Stimulated activated CD4-positive, alpha-beta T cell treated with anti-CD3 and anti-CD28 coated beads, TNF-alpha, amount 100 ng/mL, for 1 hour (primary cell): Measurements from ENCODE around the gene TFRC.
"Not testable (repeated sequence)": the region's sequence is repeated elsewhere in the genome, so short reads cannot be mapped to it uniquely, and the experiment has no call there.

Experiments
- DNase-seq, 3 donors: peaks; one replicate each; pipeline ENCODE4 v3.0.0-alpha.2; 2020; ENCODE audit warnings: low read depth in 3 of 3, low spot score in 1 of 3

TFRC gene

GRCh38 chr3:196082619-196082971 lies 705 bp upstream of the TFRC start:
- DNase-seq = no peak

GRCh38 chr3:196081002-196081833 lies 672 bp downstream of the TFRC start:
- peak in 1 of 3 donors; percentile 42 for DNase-seq

GRCh38 chr3:196080101-196080846 lies 1.6 kb downstream of the TFRC start:
- not testable (repeated sequence) for DNase-seq

GRCh38 chr3:196079682-196080081 lies 2.2 kb downstream of the TFRC start:
- no peak for DNase-seq

- DNase-seq = no peak
These were observed 6.9 kb downstream of the TFRC start for GRCh38 chr3:196075013-196075412.

GRCh38 chr3:196073255-196073753 lies 8.6 kb downstream of the TFRC start:
- DNase-seq = peak; percentile 36 to 49 (median 43)

- DNase-seq = no peak
These were observed 9.6 kb downstream of the TFRC start for GRCh38 chr3:196072313-196072712.

- DNase-seq = not testable (repeated sequence)
These were observed 13.1 kb downstream of the TFRC start for GRCh38 chr3:196068812-196069211.

- DNase-seq = no peak
These were observed 14.5 kb downstream of the TFRC start for GRCh38 chr3:196067439-196067838.

GRCh38 chr3:196063971-196064370 lies 17.9 kb downstream of the TFRC start:
- no peak for DNase-seq

- no peak for DNase-seq
These were observed 18.4 kb downstream of the TFRC start for GRCh38 chr3:196063456-196063855.

GRCh38 chr3:196063049-196063448 lies 18.8 kb downstream of the TFRC start:
- DNase-seq = no peak

- DNase-seq = no peak
These were observed 21.1 kb downstream of the TFRC start for GRCh38 chr3:196060834-196061233.

- DNase-seq = no peak
These were observed 24.0 kb downstream of the TFRC start for GRCh38 chr3:196057760-196058331.

- DNase-seq = not testable (repeated sequence)
These were observed 25.5 kb downstream of the TFRC start for GRCh38 chr3:196056371-196056770.

GRCh38 chr3:196055683-196056270 lies 26.1 kb downstream of the TFRC start:
- DNase-seq = no peak

- DNase-seq = no peak
These were observed 26.6 kb downstream of the TFRC start for GRCh38 chr3:196055240-196055639.

GRCh38 chr3:196054661-196055060 lies 27.2 kb downstream of the TFRC start:
- no peak for DNase-seq

GRCh38 chr3:196053487-196053886 lies 28.4 kb downstream of the TFRC start:
- no peak for DNase-seq

- DNase-seq = no peak
These were observed 30.4 kb downstream of the TFRC start for GRCh38 chr3:196051282-196052076.

GRCh38 chr3:196050597-196050996 lies 31.3 kb downstream of the TFRC start:
- no peak for DNase-seq
